Measurements from ENCODE around the gene AADACL3.
"Not testable (repeated sequence)": the region's sequence is repeated elsewhere in the genome, so short reads cannot be mapped to it uniquely, and the experiment has no call there.

AADACL3 gene

GRCh38 chr1:12712929-12713328 is 3.0 kb upstream of the AADACL3 start:
- no peak for DNase-seq (ENCODE audit: low read depth)
- H3K4me3 ChIP-seq (ENCODE audit: low read depth, low read length): no peak overlapping the region

- H3K4me3 ChIP-seq (ENCODE audit: low read depth, low read length); DNase-seq (ENCODE audit: low read depth): not testable (repeated sequence)
These were observed 2.3 kb upstream of the AADACL3 start for GRCh38 chr1:12713651-12714050.

GRCh38 chr1:12714710-12715475 is 1.0 kb upstream of the AADACL3 start:
- no peak for DNase-seq (ENCODE audit: low read depth)
- no peak overlapping the region for H3K4me3 ChIP-seq (ENCODE audit: low read depth, low read length)

DNA sequence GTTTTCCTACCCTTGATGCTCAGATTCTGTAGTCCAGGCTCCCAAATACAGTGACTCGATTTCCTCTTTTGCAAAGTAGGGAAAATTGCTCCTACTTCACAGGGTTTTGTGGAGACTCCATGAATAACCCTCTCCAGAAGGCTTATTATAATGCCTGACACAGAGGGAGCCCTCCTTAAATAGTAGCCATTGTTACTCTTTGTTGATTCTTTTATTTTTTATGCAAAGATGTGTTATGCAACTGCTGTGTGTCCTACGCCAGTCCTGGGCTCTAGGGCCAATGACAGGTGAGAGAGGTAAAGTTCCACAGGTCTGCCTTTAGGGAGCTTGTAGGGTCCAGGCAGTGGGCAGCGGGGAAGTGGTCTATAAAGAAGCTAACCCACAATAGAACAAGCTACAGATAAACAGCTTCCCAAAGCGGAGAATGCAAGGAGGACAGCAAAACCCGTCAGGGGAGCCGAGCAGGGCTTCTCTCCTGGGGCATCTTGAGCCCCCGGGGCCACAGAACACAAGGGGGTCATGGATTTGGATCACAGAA is 1.5 kb downstream of the AADACL3 start:
- H3K4me3 ChIP-seq (ENCODE audit: low read depth, low read length): no peak overlapping the region
- no peak for DNase-seq (ENCODE audit: low read depth)

DNA sequence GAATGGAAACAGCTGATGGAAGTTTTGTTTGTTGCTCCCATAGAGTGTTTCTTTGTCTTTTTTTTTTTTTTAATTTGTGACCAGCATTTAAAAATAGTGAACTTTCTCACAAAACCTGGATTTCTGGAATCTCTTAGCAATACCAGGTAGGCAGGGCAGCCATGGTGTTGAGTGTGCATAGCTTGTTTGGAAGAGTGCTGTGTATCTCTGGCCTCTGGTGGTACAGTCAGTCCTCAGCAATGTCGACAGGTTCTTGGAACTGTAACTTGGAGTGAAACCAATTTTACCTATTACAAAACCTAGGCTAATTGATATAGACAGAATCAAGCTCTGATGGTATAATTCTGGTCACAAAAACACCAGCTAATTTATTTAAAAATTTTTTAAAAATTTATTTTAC is 6.7 kb downstream of the AADACL3 start:
- H3K4me3 ChIP-seq (ENCODE audit: low read depth, low read length): no peak overlapping the region
- no peak for DNase-seq (ENCODE audit: low read depth)

GRCh38 chr1:12728391-12728790 is 12.5 kb downstream of the AADACL3 start:
- H3K4me3 ChIP-seq (ENCODE audit: low read depth, low read length): no peak overlapping the region
- DNase-seq (ENCODE audit: low read depth): no peak

DNA sequence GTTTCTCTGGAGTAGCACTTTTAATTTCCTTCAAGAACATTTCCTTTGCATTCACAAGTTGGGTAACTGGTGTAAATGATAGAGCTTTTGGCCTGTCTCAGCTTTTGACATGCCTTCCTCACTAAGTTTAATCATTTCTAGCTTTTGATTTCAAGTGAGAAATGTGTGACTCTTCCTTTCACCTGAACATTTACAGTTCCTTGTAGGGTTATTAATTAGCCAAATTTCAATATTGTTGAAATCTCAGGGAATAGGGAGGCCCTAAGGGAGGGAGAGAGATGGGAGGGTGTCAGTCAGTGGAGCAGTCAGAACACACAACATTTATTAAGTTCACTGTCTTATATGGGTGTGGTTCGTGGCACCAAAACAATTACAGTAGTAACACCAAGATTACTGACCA is 14.2 kb downstream of the AADACL3 start:
- no peak overlapping the region for H3K4me3 ChIP-seq (ENCODE audit: low read depth, low read length)
- DNase-seq (ENCODE audit: low read depth): no peak

DNA sequence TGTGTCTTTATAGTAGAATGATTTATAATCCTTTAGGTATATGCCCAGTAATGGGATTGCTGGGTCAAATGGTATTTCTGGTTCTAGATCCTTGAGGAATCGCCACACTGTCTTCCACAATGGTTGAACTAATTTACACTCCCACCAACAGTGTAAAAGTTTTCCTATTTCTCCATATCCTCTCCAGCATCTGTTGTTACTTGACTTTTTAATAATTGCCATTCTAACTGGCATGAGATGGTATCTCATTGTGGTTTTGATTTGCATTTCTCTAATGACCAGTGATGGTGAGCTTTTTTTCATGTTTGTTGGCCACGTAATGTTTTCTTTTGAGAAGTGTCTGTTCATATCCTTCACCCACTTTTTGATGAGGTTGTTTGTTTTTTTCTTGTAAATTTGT is 15.2 kb downstream of the AADACL3 start:
- H3K4me3 ChIP-seq (ENCODE audit: low read depth, low read length); DNase-seq (ENCODE audit: low read depth): not testable (repeated sequence)

GRCh38 chr1:12734651-12735050 is 18.7 kb downstream of the AADACL3 start:
- H3K4me3 ChIP-seq (ENCODE audit: low read depth, low read length): no peak overlapping the region
- DNase-seq (ENCODE audit: low read depth): no peak

DNA sequence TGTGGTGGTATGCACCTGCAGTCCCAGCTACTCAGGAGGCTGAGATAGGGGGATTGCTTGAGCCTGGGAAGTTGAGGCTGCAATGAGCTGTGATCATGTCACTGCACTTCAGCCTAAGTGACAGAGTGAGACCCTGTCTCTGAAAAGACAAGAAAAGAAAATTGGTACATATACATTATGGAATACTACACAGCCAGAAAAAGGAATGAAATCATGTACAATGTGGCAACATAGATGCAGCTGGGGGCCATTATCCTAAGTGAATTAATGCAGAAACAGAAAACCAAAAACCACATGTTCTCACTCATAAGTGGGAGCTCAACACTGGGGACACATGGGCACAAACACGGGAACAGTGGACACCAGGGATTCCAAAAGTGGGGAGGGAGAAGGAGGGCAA is 23.0 kb downstream of the AADACL3 start:
- no peak overlapping the region for H3K4me3 ChIP-seq (ENCODE audit: low read depth, low read length)
- no peak for DNase-seq (ENCODE audit: low read depth)

GRCh38 chr1:12739613-12740012 is 23.7 kb downstream of the AADACL3 start:
- H3K4me3 ChIP-seq (ENCODE audit: low read depth, low read length): no peak overlapping the region
- DNase-seq (ENCODE audit: low read depth): no peak

DNA sequence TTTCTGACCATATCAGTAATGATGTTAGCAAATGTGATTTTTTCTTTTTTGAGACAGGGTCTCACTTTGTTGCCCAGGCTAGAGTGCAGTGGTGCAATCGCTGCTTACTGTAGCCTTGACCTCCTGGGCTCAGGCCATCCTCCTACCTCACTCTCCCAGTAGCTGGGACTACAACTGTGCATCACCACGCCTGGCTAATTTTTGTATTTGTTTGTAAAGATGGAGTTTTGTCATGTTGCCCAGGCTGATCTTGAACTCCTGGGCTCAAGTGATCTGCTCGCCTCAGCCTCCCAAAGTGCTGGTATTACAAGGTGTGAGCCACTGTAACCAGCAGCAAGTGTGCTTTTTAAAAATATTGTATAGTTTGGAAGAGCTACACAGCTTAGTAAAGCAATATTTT is 26.0 kb downstream of the AADACL3 start:
- no peak for DNase-seq (ENCODE audit: low read depth)

GRCh38 chr1:12745126-12745991 is 29.4 kb downstream of the AADACL3 start:
- H3K4me3 ChIP-seq (ENCODE audit: low read depth, low read length): no peak overlapping the region

More for the DNA sequence above, 26.0 kb downstream of the AADACL3 start:
- H3K4me3 ChIP-seq (ENCODE audit: low read depth, low read length): no peak overlapping the region

GRCh38 chr1:12745992-12746323 is 30.0 kb downstream of the AADACL3 start, which contains the start of gene CFAP107:
Gene CFAP107, plus strand, starts transcription at chr1:12746200. Its CDS starts 231 bp downstream, at chr1:12746431.
- no peak for DNase-seq (ENCODE audit: low read depth)
- no peak within 1 kb of the TSS for H3K4me3 ChIP-seq (ENCODE audit: low read depth, low read length)

More at GRCh38 chr1:12745126-12745991, 29.4 kb downstream of the AADACL3 start:
- no peak for DNase-seq (ENCODE audit: low read depth)

GRCh38 chr1:12748778-12749355 is 33.0 kb downstream of the AADACL3 start:
- no peak for DNase-seq (ENCODE audit: low read depth)
- no peak overlapping the region for H3K4me3 ChIP-seq (ENCODE audit: low read depth, low read length)

GRCh38 chr1:12754738-12755137 is 38.8 kb downstream of the AADACL3 start:
- DNase-seq (ENCODE audit: low read depth): no peak
- H3K4me3 ChIP-seq (ENCODE audit: low read depth, low read length): no peak overlapping the region

DNA sequence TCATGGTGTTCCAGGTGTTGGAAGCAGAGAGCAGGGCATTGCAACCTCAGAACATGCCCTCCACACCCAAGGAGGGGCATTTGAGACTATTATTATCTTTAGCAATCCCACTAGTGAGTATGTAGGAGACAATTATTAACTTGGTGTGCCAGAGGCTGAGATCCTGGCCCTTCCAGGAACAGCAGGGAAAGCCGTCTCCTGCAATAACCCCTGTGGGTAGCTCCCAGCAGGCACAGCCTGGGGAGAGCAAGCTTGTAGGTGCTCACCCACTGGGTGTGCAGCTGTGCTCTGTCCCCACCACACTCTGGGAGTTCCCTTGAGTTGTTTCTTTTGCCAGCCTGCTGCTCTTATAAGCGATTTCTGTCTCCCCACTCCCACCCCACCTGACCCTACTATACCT is 40.4 kb downstream of the AADACL3 start:
- DNase-seq (ENCODE audit: low read depth): no peak

DNA sequence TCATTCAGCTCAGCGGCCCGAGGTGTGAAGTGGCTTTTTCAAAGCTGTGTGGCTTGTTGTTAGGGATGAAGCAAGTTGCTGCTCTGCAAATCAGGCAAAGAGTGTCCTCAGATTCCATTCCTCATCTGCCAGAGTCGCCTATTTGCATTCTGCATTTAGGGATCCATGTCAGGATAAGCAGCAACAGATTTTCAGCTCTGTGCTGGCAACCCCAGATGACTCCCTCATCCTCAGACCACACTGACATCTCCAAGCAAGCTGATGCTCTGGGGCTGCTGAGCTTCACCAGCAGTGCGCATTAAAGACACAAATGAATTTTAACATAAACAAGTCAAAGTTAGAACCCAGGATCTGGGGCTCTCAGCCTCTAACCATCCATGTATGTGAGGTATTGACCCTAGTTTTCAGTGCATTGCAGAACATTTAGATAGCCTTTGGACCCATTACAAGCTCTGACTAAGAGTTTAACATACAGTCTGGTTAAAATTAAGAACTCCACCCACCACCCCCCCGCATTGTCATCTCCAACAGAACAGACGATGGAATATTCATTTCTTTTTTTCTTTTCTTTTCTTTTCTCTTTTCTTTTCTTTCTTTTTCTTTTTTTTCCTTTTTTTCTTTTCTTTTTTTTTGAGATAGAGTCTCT is 41.0 kb downstream of the AADACL3 start:
- no peak for DNase-seq (ENCODE audit: low read depth)
- H3K4me3 ChIP-seq (ENCODE audit: low read depth, low read length): no peak overlapping the region

More for the DNA sequence above, 40.4 kb downstream of the AADACL3 start:
- H3K4me3 ChIP-seq (ENCODE audit: low read depth, low read length): no peak overlapping the region

DNA sequence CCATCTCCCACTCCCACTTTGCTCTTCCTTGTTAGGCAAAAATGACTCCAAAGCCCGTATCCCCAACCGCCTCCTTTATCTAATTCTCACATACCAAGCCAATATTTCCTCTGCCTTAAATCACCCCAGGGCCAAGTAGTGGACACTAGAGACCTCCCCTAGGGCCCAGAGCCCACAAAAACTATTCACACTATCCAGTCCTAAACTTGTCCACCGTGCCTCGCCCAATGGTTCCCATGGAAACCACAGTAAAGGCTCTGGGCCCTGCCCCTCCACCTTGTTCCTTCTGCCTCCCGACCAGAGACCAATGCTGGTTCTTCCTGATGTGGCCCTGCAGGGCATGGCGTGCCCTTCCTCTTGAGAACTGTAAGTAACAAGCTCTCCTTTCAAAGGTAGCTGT is 41.9 kb downstream of the AADACL3 start:
- no peak for DNase-seq (ENCODE audit: low read depth)
- no peak overlapping the region for H3K4me3 ChIP-seq (ENCODE audit: low read depth, low read length)
